ENCODE measurements around the gene MUC20. TPM values are rescaled to one million over a fixed set of nuclear protein-coding genes. Genes with fewer than 3 reads are reported as not detected.
"Not testable (repeated sequence)": the region's sequence is repeated elsewhere in the genome, so short reads cannot be mapped to it uniquely, and the experiment has no call there.

Gene MUC20
- total and polyA plus RNA-seq, 2 donors (not counting 1 experiment from before 2014, with no cell fraction given), result 0.54 to 0.66 TPM

DNA sequence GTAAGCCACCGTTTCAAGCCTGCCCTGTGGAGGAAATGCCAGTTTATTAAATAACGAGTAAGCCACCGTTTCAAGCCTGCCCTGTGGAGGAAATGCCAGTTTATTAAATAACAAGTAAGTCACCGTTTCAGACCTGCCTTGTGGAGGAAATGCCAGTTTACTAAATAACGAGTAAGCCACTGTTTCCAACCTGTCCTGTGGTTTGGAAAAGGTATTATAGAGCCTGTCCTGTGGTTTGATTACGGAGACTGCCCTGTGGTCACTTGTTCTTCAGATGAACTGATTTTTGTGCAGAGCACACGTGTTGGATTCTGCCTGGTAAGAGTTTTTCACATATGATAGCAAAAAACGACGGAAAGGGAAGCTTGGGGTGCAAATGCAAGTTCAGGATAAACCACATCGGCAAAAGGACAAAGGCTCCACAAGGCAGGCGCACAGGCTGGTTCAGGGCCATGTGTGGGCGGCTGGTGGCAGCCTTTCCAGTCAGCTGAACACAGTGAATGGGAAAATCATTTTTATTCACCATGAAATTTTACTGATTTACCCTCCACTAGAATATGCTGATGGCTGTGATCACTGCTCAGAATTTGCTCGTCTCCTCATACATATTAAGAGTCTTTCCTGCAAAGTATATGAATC is 38.6 kb upstream of the MUC20 start:
- H4K20me1 ChIP-seq (ENCODE audit: control insufficient read depth, extremely low read depth, insufficient read depth, low read length); H2AFZ ChIP-seq (ENCODE audit: low read length); H3K9me3 ChIP-seq (ENCODE audit: control insufficient read depth, insufficient read depth, low read depth, low read length); H3K27ac ChIP-seq (ENCODE audit: insufficient read depth, low read length); H3K4me3 ChIP-seq (replicated peaks in 1 of 4; ENCODE audit: control extremely low read depth in 1 of 4, insufficient read depth in 1 of 4, low read depth in 3 of 4, low read length in 4 of 4); H3K4me2 ChIP-seq (ENCODE audit: extremely low read depth, insufficient read depth, low read length); H3K27me3 ChIP-seq (ENCODE audit: control insufficient read depth, insufficient read depth, low read length); H3K79me2 ChIP-seq (ENCODE audit: control insufficient read depth, insufficient read depth, low read length); H3K4me1 ChIP-seq (ENCODE audit: control insufficient read depth, extremely low read depth, insufficient read depth, low read length); DNase-seq (ENCODE audit: low read depth in 2 of 2); H3K9ac ChIP-seq (ENCODE audit: insufficient read depth, low read length): not testable (repeated sequence)
- H3K36me3 ChIP-seq (ENCODE audit: control insufficient read depth, insufficient read depth, low read length), result peaks cover 11% of the 10 kb centered on the region

DNA sequence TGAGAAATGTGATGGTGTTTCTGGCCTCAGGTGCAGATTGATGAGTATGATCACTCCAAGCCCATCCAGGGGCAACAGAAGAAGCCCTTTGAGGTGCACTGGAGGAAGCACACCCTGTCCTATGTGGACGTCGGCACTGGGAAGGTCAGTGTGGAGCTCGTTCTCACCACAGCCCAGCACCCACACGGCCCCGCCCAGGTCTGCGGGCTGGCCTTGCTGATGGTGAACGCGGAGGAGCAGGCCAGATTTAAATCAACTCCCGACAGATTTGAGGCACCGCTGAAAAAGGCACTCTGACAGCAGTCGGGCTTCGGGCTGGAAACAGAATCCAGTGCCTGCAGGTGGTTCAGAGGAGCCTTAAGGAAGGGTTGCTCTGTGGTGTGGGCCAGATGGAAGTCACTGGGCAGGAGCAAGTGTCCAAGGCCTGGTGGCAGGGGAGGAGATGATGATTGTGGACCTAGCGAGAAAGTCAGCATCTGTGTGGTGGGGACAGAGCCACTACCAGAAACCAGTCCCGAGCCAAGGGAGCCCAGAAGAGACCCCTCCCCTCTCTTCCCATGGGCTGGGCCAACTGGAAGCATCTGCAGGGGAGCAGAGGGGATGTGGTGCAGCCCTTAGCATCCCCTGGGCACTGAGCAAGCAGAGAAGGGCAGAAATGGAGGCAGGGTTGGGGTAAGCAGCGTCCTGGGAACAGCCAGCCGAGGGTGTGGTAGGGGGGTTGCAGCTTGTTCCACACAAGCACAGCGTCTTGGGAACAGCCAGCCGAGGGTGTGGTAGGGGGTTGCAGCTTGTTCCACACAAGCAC is 36.9 kb upstream of the MUC20 start:
- not testable (repeated sequence) for H3K9me3 ChIP-seq (ENCODE audit: control insufficient read depth, insufficient read depth, low read depth, low read length); H3K4me2 ChIP-seq (ENCODE audit: extremely low read depth, insufficient read depth, low read length); H3K27ac ChIP-seq (ENCODE audit: insufficient read depth, low read length); H3K36me3 ChIP-seq (ENCODE audit: control insufficient read depth, insufficient read depth, low read length); DNase-seq (ENCODE audit: low read depth in 2 of 2); H3K27me3 ChIP-seq (ENCODE audit: control insufficient read depth, insufficient read depth, low read length); H2AFZ ChIP-seq (ENCODE audit: low read length); H4K20me1 ChIP-seq (ENCODE audit: control insufficient read depth, extremely low read depth, insufficient read depth, low read length); H3K4me3 ChIP-seq (replicated peaks in 1 of 4; ENCODE audit: control extremely low read depth in 1 of 4, insufficient read depth in 1 of 4, low read depth in 3 of 4, low read length in 4 of 4); H3K79me2 ChIP-seq (ENCODE audit: control insufficient read depth, insufficient read depth, low read length); H3K4me1 ChIP-seq (ENCODE audit: control insufficient read depth, extremely low read depth, insufficient read depth, low read length); H3K9ac ChIP-seq (ENCODE audit: insufficient read depth, low read length)

GRCh38 chr3:195684527-195685257 is 36.1 kb upstream of the MUC20 start:
- not testable (repeated sequence) for H3K79me2 ChIP-seq (ENCODE audit: control insufficient read depth, insufficient read depth, low read length); H3K4me3 ChIP-seq (replicated peaks in 1 of 4; ENCODE audit: control extremely low read depth in 1 of 4, insufficient read depth in 1 of 4, low read depth in 3 of 4, low read length in 4 of 4)

GRCh38 chr3:195686537-195687208 is 34.1 kb upstream of the MUC20 start:
- H3K36me3 ChIP-seq (ENCODE audit: control insufficient read depth, insufficient read depth, low read length), result peaks cover 10% of the 10 kb centered on the region

More at GRCh38 chr3:195684527-195685257, 36.1 kb upstream of the MUC20 start:
- H3K9me3 ChIP-seq (ENCODE audit: control insufficient read depth, insufficient read depth, low read depth, low read length); H4K20me1 ChIP-seq (ENCODE audit: control insufficient read depth, extremely low read depth, insufficient read depth, low read length); H2AFZ ChIP-seq (ENCODE audit: low read length); H3K4me2 ChIP-seq (ENCODE audit: extremely low read depth, insufficient read depth, low read length); H3K27me3 ChIP-seq (ENCODE audit: control insufficient read depth, insufficient read depth, low read length); H3K27ac ChIP-seq (ENCODE audit: insufficient read depth, low read length); H3K9ac ChIP-seq (ENCODE audit: insufficient read depth, low read length); H3K4me1 ChIP-seq (ENCODE audit: control insufficient read depth, extremely low read depth, insufficient read depth, low read length); DNase-seq (ENCODE audit: low read depth in 2 of 2): not testable (repeated sequence)
- peaks cover 10% of the 10 kb centered on the region for H3K36me3 ChIP-seq (ENCODE audit: control insufficient read depth, insufficient read depth, low read length)

DNA sequence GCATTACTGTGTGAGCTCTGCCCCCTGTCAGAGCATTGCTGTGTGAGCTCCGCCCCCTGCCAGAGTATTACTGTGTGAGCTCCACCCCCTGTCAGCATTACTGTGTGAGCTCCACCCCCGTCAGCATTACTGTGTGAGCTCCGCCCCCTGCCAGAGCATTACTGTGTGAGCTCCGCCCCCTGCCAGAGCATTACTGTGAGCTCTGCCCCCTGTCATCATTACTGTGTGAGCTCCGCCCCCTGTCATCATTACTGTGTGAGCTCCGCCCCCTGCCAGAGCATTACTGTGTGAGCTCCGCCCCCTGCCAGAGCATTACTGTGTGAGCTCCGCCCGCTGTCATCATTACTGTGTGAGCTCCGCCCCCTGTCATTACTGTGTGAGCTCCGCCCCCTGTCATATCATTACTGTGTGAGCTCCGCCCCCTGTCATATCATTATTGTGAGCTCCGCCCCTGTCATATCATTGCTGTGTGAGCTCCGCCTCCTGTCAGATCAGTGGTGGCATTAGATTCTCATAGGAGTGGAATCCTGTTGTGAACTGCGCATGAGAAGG is 33.5 kb upstream of the MUC20 start:
- not testable (repeated sequence) for H3K4me1 ChIP-seq (ENCODE audit: control insufficient read depth, extremely low read depth, insufficient read depth, low read length); DNase-seq (ENCODE audit: low read depth in 2 of 2); H3K9me3 ChIP-seq (ENCODE audit: control insufficient read depth, insufficient read depth, low read depth, low read length); H3K4me2 ChIP-seq (ENCODE audit: extremely low read depth, insufficient read depth, low read length); H4K20me1 ChIP-seq (ENCODE audit: control insufficient read depth, extremely low read depth, insufficient read depth, low read length); H3K27ac ChIP-seq (ENCODE audit: insufficient read depth, low read length); H3K4me3 ChIP-seq (replicated peaks in 1 of 4; ENCODE audit: control extremely low read depth in 1 of 4, insufficient read depth in 1 of 4, low read depth in 3 of 4, low read length in 4 of 4); H3K79me2 ChIP-seq (ENCODE audit: control insufficient read depth, insufficient read depth, low read length); H3K27me3 ChIP-seq (ENCODE audit: control insufficient read depth, insufficient read depth, low read length); H2AFZ ChIP-seq (ENCODE audit: low read length); H3K9ac ChIP-seq (ENCODE audit: insufficient read depth, low read length)
- peaks cover 13% of the 10 kb centered on the region for H3K36me3 ChIP-seq (ENCODE audit: control insufficient read depth, insufficient read depth, low read length)

More at GRCh38 chr3:195686537-195687208, 34.1 kb upstream of the MUC20 start:
- H4K20me1 ChIP-seq (ENCODE audit: control insufficient read depth, extremely low read depth, insufficient read depth, low read length); H3K27ac ChIP-seq (ENCODE audit: insufficient read depth, low read length); DNase-seq (ENCODE audit: low read depth in 2 of 2); H3K4me1 ChIP-seq (ENCODE audit: control insufficient read depth, extremely low read depth, insufficient read depth, low read length); H3K9ac ChIP-seq (ENCODE audit: insufficient read depth, low read length); H3K27me3 ChIP-seq (ENCODE audit: control insufficient read depth, insufficient read depth, low read length); H3K4me3 ChIP-seq (replicated peaks in 1 of 4; ENCODE audit: control extremely low read depth in 1 of 4, insufficient read depth in 1 of 4, low read depth in 3 of 4, low read length in 4 of 4); H3K4me2 ChIP-seq (ENCODE audit: extremely low read depth, insufficient read depth, low read length); H3K9me3 ChIP-seq (ENCODE audit: control insufficient read depth, insufficient read depth, low read depth, low read length); H3K79me2 ChIP-seq (ENCODE audit: control insufficient read depth, insufficient read depth, low read length); H2AFZ ChIP-seq (ENCODE audit: low read length): not testable (repeated sequence)

DNA sequence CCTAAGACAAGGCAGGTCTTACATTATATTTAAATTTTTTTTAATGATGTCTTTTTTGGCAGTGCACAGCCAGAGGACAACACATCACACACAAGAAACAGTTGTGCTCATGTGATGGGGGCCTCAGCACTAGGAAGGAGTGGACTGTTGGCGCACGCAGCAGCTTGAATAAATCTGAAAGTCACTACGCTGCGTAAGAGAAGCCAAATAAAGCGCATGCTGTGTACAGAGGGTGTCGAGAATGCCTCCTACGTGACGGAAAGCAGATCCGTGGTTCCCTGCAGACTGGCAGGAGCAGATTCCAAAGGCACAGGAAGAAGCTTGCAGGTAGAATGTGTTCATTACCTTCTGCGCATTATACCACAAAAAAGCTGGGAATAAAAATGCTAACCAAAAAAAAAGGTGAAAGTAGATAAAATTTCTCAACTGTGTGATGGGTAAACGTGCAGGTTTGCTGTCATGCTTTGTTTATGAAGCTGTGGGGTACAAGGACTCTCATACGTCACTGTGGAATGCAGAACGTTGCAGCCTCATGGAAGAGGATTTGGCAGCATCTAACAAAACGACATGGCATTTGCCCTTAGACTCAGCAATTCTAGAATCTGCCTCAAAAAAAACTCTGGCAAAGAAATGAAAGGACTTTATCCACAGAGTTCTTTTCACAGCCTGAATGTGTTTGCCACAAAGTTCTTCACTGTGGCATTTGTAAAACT is 32.2 kb upstream of the MUC20 start:
- H3K36me3 ChIP-seq (ENCODE audit: control insufficient read depth, insufficient read depth, low read length), result peaks cover 13% of the 10 kb centered on the region
- not testable (repeated sequence) for H3K79me2 ChIP-seq (ENCODE audit: control insufficient read depth, insufficient read depth, low read length); H4K20me1 ChIP-seq (ENCODE audit: control insufficient read depth, extremely low read depth, insufficient read depth, low read length); H3K4me2 ChIP-seq (ENCODE audit: extremely low read depth, insufficient read depth, low read length); H3K9me3 ChIP-seq (ENCODE audit: control insufficient read depth, insufficient read depth, low read depth, low read length); H3K4me3 ChIP-seq (replicated peaks in 1 of 4; ENCODE audit: control extremely low read depth in 1 of 4, insufficient read depth in 1 of 4, low read depth in 3 of 4, low read length in 4 of 4); H2AFZ ChIP-seq (ENCODE audit: low read length); H3K27me3 ChIP-seq (ENCODE audit: control insufficient read depth, insufficient read depth, low read length); H3K9ac ChIP-seq (ENCODE audit: insufficient read depth, low read length); H3K27ac ChIP-seq (ENCODE audit: insufficient read depth, low read length); H3K4me1 ChIP-seq (ENCODE audit: control insufficient read depth, extremely low read depth, insufficient read depth, low read length)
- peak; percentile 43 to 77 for DNase-seq (ENCODE audit: low read depth in 2 of 2)
